ENCODE data around the gene GEMIN5.

Gene GEMIN5

DNA sequence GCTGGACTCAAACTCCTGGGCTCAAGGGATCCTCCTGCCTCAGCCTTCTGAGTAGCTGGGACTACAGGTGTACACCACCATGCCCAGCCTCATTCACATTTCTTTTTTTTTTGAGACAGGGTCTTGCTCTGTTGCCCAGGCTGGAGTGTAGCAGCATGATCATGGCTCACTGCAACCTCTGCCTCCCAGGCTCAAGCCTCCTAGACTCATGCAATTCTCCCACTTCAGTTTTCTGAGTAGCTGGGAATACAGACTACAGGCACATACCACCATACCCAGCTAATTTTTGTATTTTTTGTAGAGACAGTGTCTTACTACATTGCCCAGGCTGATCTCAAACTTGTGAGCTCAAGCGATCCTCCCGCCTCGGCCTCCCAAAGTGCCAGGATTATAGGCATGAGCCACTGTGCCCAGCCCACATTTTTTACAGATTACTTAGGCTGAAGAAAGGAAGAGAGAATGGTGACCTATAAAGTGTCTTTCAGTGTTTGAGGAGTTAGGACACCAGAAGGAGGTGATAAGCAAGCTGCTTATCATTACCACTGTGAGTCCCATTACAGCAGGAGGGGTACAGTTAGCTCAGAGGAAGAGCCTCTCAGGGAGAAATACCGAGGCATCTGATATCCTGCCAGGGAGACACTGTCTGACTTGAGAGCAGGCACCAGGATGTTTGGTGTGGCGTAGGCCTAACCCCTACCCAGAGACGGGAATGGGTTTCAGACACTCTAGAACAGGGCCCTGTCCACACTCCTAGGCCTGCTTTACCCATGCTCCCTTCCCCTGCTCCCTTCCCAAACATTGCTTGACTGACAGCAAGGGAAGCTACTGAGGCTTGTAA, 97.4 kb downstream of the GEMIN5 start:
- no peak overlapping the region for H3K9ac ChIP-seq
- H3K4me1 ChIP-seq = 0 out of 2 replicates have a peak, but pooled peaks cover 5% of the 10 kb centered on the region
- TF ChIP-seq Cebpa-rat (IDR thresholded peaks at IDR 0.05) = no peak
- H3K4me2 ChIP-seq = no peak overlapping the region
- H3K4me3 ChIP-seq = no peak overlapping the region
- no peak overlapping the region for H3K27ac ChIP-seq
- H4K20me1 ChIP-seq = no peaks in the 10 kb centered on the region
- H3K27me3 ChIP-seq = no peaks in the 10 kb centered on the region
- H3K36me3 ChIP-seq = no peaks in the 10 kb centered on the region
- H3K9me3 ChIP-seq = no peaks in the 10 kb centered on the region
